GM19395 (cell line): ENCODE results near the gene KMT2C.

ENCODE experiments used
- ATAC-seq: cut with Tn5 transposase; IDR thresholded peaks from one replicate; pipeline ENCODE4 v1.9.1; 2021; ENCODE audit warnings: mild to moderate bottlenecking, moderate library complexity; ENCODE audit not compliant: unreplicated experiment

The KMT2C gene

GRCh38 chr7:152152267-152152666 is 283.5 kb downstream of the KMT2C start:
- no peak for ATAC-seq

GRCh38 chr7:152149363-152149762 is 286.4 kb downstream of the KMT2C start:
- no peak for ATAC-seq

- no peak for ATAC-seq
These were observed 287.1 kb downstream of the KMT2C start for GRCh38 chr7:152148706-152149105.

DNA sequence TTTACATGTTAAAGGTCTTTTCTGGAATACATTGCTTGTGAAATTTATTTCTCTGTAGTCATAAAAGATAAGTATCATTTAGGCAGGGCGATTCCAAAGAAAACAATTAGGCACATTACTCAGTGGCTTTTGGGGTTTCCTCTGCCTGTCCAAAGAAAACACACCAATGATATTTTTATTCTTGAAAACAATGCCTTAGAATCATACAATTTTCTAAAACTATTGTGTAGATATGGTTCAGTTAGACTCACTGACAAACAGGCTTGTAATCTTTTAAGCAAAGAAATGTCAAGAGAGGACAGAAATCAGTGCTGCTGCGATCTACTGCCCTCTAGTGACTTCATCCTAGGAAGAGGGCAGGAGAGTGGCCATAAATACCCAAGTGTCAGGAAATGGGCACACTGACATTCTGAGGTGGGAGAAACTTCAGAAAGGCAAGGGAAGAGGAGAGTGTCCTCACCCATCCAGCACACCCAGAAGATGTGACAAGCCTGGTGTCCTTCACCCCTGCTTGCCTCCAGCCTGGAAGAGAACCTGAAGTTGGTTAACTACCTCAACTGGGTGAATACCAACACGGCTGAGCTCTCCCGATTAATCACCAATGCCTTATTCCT is 289.8 kb downstream of the KMT2C start:
- no peak for ATAC-seq

GRCh38 chr7:152144557-152145245 is 291.1 kb downstream of the KMT2C start:
- ATAC-seq = no peak

GRCh38 chr7:152142976-152143595 is 292.7 kb downstream of the KMT2C start:
- no peak for ATAC-seq

DNA sequence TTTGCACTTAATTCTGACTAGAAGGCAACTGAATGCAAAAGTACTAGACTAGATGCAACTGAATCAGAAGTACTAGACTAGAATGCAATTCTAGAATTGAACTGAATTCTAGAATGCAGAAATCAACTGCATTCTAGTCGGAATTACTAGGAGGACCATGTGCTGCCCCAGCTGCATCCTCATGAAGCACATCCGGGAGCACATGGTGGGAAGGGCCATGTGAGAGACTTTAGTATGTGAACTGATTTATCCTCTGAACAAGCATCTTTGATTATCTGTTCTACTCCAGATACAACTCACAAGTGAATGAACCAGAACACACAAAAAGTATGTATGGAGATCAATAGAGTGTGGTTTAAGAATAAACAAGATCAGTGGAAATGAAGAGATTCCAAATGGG is 295.2 kb downstream of the KMT2C start:
- ATAC-seq = no peak

GRCh38 chr7:152140067-152140466 is 295.7 kb downstream of the KMT2C start:
- no peak for ATAC-seq

- no peak for ATAC-seq
These were observed 298.3 kb downstream of the KMT2C start for GRCh38 chr7:152137476-152138025.

GRCh38 chr7:152136686-152137085 is 299.1 kb downstream of the KMT2C start:
- no peak for ATAC-seq

DNA sequence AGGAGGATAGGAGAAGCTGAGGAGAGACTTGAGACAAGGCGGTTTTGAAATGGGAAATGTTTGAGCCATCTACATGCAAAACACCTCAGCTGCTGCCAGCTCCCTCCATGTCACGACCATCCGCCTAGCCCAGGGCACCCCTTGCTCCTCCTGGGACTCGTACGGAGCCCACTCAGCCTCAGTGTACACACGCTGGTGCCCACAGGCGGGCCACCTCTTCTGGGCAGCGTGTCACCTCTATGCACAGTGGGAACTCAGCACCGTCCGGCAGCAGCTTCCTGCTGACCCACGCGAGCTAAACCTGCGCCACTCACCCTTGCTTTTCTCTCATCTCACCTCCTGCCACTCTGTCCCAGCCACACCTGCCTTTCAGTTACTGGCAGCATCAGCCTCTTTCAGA is 302.0 kb downstream of the KMT2C start:
- no peak for ATAC-seq

DNA sequence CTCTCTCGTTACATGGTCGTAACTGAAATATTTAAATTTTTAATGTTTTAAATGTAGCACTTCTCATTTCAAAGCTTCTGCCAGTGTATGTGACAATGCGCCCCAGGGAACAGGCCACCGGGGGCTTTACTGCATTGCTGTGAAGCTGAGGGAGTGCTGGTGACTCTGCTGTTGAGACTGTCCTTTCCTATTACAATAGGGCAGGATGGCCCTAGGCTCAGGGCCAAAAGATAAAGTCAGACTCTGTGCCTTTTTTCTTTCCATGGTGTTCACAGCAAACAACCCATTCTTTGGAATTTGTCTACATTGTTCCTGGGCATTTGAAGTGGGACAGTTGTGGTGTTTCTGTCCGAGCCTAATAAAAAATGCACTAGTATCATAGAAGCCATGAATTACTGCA is 303.0 kb downstream of the KMT2C start:
- no peak for ATAC-seq

DNA sequence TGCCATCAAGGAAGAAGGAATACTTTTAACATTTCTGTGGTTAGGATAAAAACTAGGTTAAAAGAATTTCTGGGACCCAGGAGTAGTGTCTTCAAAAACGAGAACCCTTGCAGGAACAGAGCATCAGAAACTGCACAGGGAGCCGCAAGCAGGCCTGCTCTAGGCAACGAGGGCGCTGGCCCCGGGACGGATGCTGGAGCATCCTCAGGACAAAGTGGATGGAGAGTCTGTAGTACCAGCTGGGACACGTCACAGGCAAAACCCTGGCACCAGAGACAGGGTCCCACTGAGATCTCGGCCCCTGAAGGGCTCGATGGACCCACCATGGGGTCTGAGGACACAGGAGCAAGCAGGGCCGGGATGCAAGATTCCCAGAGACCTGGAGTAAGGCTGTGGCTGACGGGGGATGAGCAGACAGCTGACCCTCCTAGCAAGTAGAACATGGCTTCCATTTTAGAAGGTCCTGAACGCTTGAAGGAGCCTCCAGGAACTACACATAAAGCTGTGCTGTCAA is 303.8 kb downstream of the KMT2C start:
- ATAC-seq = no peak

GRCh38 chr7:152130658-152131590 is 304.9 kb downstream of the KMT2C start:
- ATAC-seq = no peak

GRCh38 chr7:152129682-152130081 is 306.1 kb downstream of the KMT2C start:
- no peak for ATAC-seq

GRCh38 chr7:152128741-152129461 is 306.9 kb downstream of the KMT2C start:
- ATAC-seq = no peak

DNA sequence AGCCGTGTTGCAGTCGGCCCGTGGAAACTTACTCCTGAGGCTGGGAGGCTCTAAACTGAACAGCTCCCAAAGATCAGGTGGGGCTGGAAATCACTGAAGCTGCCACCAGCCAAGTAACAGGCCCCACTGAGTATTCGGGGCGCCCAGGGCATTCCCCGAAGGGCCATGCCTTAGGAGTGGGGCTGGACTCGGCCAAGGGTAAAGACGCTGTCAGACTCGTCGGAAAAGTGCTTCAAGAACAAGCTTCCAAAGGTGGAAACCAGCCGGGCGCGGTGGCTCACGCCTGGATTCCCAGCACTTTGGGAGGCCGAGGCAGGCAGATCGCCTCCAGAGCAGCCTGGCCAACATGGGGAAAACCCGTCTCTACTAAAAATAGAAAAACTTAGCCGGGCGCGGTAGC is 307.6 kb downstream of the KMT2C start:
- ATAC-seq = no peak

- no peak for ATAC-seq
These were observed 308.6 kb downstream of the KMT2C start for GRCh38 chr7:152127229-152127628.

- ATAC-seq = no peak
These were observed 309.1 kb downstream of the KMT2C start for GRCh38 chr7:152126741-152127140.

DNA sequence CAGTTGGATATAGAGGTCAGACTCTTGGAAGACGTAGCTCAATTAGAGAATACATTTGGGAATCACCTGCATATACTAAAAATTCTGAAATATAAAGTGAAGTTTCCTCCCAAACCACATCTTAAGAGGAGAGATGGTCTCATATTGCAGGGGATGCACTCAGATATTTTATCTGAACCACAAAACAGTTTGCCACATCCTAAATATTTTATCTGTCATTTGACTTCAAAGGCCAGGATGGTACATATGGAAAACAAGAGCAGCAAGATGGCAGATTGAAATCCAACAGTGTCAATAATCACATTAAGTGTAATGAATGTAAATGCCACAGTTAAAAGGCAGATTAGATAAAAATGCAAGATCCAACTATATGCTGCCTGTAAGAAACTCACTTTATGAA is 313.3 kb downstream of the KMT2C start:
- no peak for ATAC-seq
